Transverse colon (tissue), 4 donors: Measurements from ENCODE around the gene SYT1.

Source experiments
- POLR2AphosphoS5 ChIP-seq, 3 donors: sonication (generic); formaldehyde crosslinking; IDR thresholded peaks; one replicate each; pipeline ENCODE4 v1.6.1; 2016; ENCODE audit warnings: antibody characterized with exemption in 3 of 3
- TF ChIP-seq, protein P1 (sequence below), 5 experiments: fragments of 200-600 bp in 3 of 5; fragments of 450-650 bp in 2 of 5; sonication (generic) in 3 of 5; IDR thresholded peaks; 1 replicate in 2 of 5; 2 replicates in 3 of 5; pipeline ENCODE4 v1.5.1; 2016 to 2017; ENCODE audit warnings: antibody characterized with exemption in 5 of 5, inconsistent platforms in 3 of 5, mild to moderate bottlenecking in 2 of 5, moderate library complexity in 1 of 5

DNA sequence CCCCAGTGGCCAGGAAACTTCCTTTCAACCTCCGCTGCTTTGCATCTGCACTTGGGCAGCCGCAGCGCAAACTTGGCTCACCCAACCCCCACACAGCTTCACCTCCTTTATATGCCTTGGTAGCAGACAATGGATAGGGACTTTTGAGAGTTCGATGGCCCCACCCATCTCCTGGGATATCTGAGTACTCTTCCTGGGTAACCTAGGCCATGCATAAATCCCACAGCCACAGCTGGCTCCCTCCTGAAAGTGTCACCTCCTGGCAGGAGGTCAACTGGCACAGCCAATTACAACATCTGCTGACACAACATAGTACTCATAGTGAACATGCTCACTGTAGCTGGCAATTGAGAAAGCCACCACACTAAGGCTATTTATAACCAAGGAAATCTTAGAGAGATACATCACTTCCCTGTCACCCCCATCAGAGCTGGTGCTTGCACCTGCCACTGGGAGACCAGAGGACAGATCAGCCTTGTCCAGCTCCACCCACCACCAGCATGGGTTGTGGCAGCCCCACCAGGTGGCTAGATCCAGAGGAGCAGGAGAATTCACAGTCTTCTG, 410.0 kb downstream of the SYT1 start:
- TF ChIP-seq, protein P1, sequence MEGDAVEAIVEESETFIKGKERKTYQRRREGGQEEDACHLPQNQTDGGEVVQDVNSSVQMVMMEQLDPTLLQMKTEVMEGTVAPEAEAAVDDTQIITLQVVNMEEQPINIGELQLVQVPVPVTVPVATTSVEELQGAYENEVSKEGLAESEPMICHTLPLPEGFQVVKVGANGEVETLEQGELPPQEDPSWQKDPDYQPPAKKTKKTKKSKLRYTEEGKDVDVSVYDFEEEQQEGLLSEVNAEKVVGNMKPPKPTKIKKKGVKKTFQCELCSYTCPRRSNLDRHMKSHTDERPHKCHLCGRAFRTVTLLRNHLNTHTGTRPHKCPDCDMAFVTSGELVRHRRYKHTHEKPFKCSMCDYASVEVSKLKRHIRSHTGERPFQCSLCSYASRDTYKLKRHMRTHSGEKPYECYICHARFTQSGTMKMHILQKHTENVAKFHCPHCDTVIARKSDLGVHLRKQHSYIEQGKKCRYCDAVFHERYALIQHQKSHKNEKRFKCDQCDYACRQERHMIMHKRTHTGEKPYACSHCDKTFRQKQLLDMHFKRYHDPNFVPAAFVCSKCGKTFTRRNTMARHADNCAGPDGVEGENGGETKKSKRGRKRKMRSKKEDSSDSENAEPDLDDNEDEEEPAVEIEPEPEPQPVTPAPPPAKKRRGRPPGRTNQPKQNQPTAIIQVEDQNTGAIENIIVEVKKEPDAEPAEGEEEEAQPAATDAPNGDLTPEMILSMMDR (IDR thresholded peaks at IDR 0.05): no peak
- no peak for TF ChIP-seq POLR2AphosphoS5 (IDR thresholded peaks at IDR 0.05)
